ENCODE results near the gene ZNF74.
"Not testable (repeated sequence)": the region's sequence is repeated elsewhere in the genome, so short reads cannot be mapped to it uniquely, and the experiment has no call there.

ZNF74 gene

GRCh38 chr22:20376983-20377382, 17.0 kb upstream of the ZNF74 start:
- not testable (repeated sequence) for DNase-seq

- no peak for DNase-seq
These were observed 15.8 kb upstream of the ZNF74 start for GRCh38 chr22:20378110-20378509.

- not testable (repeated sequence) for DNase-seq
These were observed 15.3 kb upstream of the ZNF74 start for GRCh38 chr22:20378684-20379083.

- no peak for DNase-seq
These were observed 13.5 kb upstream of the ZNF74 start for GRCh38 chr22:20380486-20380885.

- no peak for DNase-seq
These were observed 10.4 kb upstream of the ZNF74 start for GRCh38 chr22:20383538-20383937.

- DNase-seq = no peak
These were observed 9.8 kb upstream of the ZNF74 start for GRCh38 chr22:20384171-20384570.

GRCh38 chr22:20384865-20385264, 9.1 kb upstream of the ZNF74 start:
- DNase-seq = no peak

GRCh38 chr22:20386336-20386735, 7.6 kb upstream of the ZNF74 start:
- no peak for DNase-seq

GRCh38 chr22:20386972-20387371, 7.0 kb upstream of the ZNF74 start:
- no peak for DNase-seq

- no peak for DNase-seq
These were observed 5.8 kb upstream of the ZNF74 start for GRCh38 chr22:20388200-20388599.

GRCh38 chr22:20389288-20389687, 4.7 kb upstream of the ZNF74 start:
- no peak for DNase-seq

GRCh38 chr22:20390394-20390907, 3.5 kb upstream of the ZNF74 start:
- no peak for DNase-seq

GRCh38 chr22:20391222-20391621, 2.7 kb upstream of the ZNF74 start:
- DNase-seq = no peak

GRCh38 chr22:20392365-20392881, 1.5 kb upstream of the ZNF74 start:
- not testable (repeated sequence) for DNase-seq

- no peak for DNase-seq
These were observed 807 bp upstream of the ZNF74 start for GRCh38 chr22:20392983-20393704.

- DNase-seq = no peak
These were observed 1.4 kb downstream of the ZNF74 start for GRCh38 chr22:20395181-20395906.

- DNase-seq = no peak
These were observed 1.9 kb downstream of the ZNF74 start for GRCh38 chr22:20395907-20396287.

GRCh38 chr22:20396639-20397038, 2.7 kb downstream of the ZNF74 start:
- no peak for DNase-seq

GRCh38 chr22:20397498-20397897, 3.5 kb downstream of the ZNF74 start:
- no peak for DNase-seq

- DNase-seq = no peak
These were observed 4.5 kb downstream of the ZNF74 start for GRCh38 chr22:20398420-20398819.

GRCh38 chr22:20399866-20400605, 6.1 kb downstream of the ZNF74 start:
- DNase-seq = no peak

- no peak for DNase-seq
These were observed 6.8 kb downstream of the ZNF74 start for GRCh38 chr22:20400606-20401375.
